Choroid plexus epithelial cell (primary cell): ENCODE data around the gene DNASE1L3.

Experiments
- DNase-seq: peaks from one replicate; pipeline ENCODE4 v3.0.0-alpha.2; 2010; ENCODE audit warnings: low read depth
- H3K4me3 ChIP-seq: 2 replicates; pipeline ENCODE4 v1.5.1; 2011; ENCODE audit warnings: low read depth, mild to moderate bottlenecking, control low read depth, low read length, moderate library complexity
- CTCF ChIP-seq: conservative IDR thresholded peaks from 2 replicates; pipeline ENCODE4 v1.5.1; 2011; ENCODE audit warnings: low read depth, mild to moderate bottlenecking, control low read depth, inconsistent platforms, low read length, moderate library complexity

The DNASE1L3 gene

GRCh38 chr3:58200121-58200709 lies 10.6 kb downstream of the DNASE1L3 start:
- no peak for TF ChIP-seq CTCF

GRCh38 chr3:58198804-58199203 lies 12.0 kb downstream of the DNASE1L3 start:
- no peak for DNase-seq
- no peak overlapping the region for H3K4me3 ChIP-seq
- no peak for TF ChIP-seq CTCF

More at GRCh38 chr3:58200121-58200709, 10.6 kb downstream of the DNASE1L3 start:
- DNase-seq = no peak
- H3K4me3 ChIP-seq = no peak overlapping the region

- DNase-seq = peak; percentile 65
- no peak overlapping the region for H3K4me3 ChIP-seq
- TF ChIP-seq CTCF = no peak
These were observed 12.4 kb downstream of the DNASE1L3 start for GRCh38 chr3:58198362-58198761.

GRCh38 chr3:58197588-58197987 lies 13.2 kb downstream of the DNASE1L3 start:
- H3K4me3 ChIP-seq = no peak overlapping the region
- TF ChIP-seq CTCF = no peak
- no peak for DNase-seq

GRCh38 chr3:58193682-58194407 lies 16.9 kb downstream of the DNASE1L3 start:
- no peak for TF ChIP-seq CTCF
- no peak for DNase-seq
- H3K4me3 ChIP-seq = no peak overlapping the region

- DNase-seq = no peak
- TF ChIP-seq CTCF = no peak
- H3K4me3 ChIP-seq = no peak overlapping the region
These were observed 18.7 kb downstream of the DNASE1L3 start for GRCh38 chr3:58192069-58192468.
